Effector CD4-positive, alpha-beta T cell (primary cell): ENCODE data around the gene FGD5.

Experiments used
- DNase-seq: peaks from one replicate; pipeline ENCODE4 v3.0.0-alpha.2; 2020

The FGD5 gene

DNA sequence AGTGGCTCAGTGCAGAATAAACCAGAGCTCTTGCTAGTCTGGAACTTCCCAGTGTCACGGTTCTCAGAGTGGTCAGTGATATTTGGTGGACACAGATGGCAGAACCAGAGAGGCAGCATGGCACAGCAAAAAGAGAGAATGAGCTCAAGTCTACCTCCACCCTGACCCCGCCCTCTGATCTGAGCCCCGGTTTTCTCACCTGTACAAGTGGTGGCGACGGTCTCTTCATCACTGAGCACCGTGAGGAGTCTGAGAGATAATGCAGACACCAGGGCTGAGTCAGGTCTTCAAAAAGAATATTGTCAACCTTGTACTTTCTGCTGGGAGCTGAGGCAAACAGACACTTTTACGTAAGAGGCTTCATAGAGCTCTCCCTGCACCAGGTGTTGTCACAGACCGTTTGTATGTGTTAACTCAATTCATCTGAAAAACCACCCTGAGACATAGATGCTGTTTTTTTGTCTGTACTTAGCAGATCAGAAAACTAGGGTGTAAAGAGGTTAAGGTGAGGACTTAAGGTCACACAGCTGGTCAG, 13.2 kb downstream of the FGD5 start:
- no peak for DNase-seq

- DNase-seq = no peak
These were observed 14.4 kb downstream of the FGD5 start for GRCh38 chr3:14832975-14833722.

DNA sequence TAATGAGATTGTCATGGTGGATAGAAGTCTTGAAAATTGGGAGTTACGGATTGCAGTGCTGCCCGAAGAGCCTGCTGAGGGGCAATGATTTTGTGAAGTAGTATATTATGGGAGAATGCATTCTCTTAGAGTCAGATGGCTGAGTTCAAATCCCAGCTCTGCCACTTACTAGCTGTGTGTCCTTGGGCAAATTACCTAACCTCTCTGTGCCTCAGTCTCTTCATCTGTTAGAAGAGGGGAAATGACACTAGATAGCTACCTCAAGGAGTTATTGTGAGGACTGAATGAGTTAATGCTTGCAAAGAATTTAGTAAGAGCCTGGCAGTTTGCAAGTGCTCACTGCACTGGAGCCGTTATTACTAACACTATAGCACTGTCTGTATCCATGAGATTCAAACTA, 15.4 kb downstream of the FGD5 start:
- DNase-seq = no peak

DNA sequence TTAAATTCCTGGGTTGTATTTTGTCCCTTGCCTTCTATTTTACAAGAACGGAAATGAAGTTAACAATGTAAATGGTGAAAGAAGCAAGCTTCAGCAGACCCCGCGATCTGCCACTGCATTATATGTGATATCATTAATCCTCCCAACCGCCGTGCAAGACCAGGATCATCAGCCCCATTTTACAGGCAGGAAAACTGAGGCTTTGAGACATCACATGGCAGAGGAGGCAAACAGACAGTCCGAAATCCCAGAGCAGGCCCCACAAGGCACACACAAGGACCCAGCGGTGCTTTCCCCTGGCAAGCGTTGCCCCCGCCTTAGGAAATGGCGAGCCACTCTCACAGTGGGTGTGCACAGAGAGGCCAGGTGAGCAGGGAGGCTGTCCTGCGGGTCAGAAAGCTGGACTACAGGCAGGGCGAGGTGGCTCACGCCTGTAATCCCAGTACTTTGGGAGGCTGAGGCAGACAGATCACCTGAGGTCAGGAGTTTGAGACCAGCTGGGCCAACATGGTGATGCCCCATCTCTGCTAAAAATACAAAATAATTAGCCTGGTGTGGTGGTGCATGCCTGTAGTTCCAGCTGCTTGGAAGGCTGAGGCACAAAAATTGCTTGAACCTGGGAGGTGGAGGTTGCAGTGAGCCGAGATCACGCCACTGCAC, 16.2 kb downstream of the FGD5 start:
- DNase-seq = no peak

GRCh38 chr3:14836049-14836468, 17.3 kb downstream of the FGD5 start:
- no peak for DNase-seq

DNA sequence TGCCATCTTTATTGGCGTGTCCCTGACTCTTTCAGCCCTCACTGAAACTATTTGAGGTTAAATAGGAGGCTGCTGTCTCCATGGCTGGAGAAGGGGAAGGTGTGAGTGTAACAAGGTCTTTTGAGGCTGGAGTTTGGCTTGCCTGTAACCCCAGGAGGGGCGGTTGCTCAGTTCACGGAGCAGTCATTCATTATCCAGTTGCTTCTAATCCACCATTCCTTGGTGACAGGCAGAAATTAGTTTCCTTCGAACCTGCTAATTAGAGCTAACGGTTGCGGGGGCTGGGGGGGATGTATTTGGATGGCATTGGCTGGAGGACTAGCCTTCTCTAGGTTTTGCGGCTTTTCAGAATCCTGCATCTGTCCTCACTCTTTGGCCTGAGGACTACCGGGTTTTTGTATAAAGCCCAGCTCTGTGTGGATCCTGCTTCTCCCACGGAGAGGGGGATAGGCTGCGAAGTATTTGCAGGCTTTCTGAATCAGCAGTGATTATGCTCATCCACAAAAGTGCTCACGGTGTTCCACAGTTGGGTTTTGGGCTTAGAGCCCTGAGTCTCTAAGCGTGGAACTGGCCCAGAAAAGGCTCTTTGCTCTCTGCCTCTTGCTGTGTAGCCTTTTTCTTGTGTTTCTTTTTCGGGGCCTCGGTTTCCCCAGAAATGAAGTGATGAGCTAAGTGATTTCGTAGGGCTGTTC, 18.6 kb downstream of the FGD5 start:
- DNase-seq = no peak

- no peak for DNase-seq
These were observed 19.1 kb downstream of the FGD5 start for GRCh38 chr3:14837878-14838258.

DNA sequence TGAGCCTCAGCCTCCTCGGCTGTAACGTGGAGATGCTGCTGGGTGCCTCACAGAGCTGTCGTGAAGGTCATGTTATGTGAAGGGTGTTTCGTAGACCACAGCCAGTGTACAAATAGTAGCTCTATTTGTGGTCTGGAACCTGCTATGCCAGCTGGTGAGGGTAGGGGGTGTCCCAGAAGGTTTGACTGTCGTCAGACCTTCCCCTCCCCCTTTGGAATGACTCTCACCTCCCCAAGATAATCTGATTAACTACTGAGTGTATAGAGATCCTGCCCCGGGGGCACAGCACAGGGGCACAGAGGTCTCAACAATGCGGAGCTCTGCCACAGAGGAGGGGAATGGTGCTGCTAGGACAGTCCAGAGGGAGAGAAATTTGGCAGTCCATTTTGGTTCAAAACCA, 20.5 kb downstream of the FGD5 start:
- no peak for DNase-seq

GRCh38 chr3:14841836-14842235, 23.1 kb downstream of the FGD5 start:
- no peak for DNase-seq

GRCh38 chr3:14842277-14842676, 23.5 kb downstream of the FGD5 start:
- DNase-seq = no peak

DNA sequence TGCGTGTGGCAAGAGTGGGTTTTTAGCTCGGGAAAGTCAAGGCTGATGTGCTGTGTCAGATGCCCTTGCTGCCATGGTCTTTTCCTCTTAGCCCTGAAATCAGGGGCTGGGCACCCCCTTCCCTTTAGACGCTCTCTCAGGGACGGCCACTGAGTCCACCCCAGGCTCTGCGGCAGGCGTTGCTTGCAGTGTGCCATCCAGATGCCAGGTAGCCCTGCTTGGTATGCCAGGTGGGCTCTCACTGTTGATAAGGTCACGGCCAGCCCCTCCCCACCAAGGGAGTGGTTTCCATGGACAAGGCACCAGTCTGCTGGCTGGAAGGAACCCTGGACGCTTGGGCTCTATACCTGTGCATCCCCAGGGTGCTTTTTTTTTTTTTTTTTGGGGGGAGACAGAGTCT, 24.6 kb downstream of the FGD5 start:
- no peak for DNase-seq

GRCh38 chr3:14844386-14845170, 25.8 kb downstream of the FGD5 start:
- DNase-seq = no peak

DNA sequence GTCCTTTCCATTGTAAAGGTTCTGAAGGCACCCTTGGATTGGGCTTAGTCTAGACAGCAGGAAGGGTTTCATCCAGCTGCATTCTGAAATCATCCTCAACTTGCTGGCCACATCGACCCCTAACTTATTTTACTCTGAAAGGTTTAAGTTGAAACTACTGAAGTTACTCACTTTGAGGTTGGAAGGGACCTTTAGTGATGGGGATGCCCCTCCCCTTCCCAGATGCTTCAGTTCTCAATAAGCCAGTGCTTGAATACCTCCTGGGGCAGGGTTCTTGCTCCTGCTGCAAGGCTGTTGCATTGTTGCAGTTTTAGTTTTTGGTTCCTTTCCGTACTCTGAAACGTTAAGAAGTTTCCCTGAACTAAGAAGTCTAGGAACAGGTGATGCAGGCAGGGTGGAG, 26.4 kb downstream of the FGD5 start:
- DNase-seq = no peak

GRCh38 chr3:14845826-14846225, 27.1 kb downstream of the FGD5 start:
- no peak for DNase-seq

DNA sequence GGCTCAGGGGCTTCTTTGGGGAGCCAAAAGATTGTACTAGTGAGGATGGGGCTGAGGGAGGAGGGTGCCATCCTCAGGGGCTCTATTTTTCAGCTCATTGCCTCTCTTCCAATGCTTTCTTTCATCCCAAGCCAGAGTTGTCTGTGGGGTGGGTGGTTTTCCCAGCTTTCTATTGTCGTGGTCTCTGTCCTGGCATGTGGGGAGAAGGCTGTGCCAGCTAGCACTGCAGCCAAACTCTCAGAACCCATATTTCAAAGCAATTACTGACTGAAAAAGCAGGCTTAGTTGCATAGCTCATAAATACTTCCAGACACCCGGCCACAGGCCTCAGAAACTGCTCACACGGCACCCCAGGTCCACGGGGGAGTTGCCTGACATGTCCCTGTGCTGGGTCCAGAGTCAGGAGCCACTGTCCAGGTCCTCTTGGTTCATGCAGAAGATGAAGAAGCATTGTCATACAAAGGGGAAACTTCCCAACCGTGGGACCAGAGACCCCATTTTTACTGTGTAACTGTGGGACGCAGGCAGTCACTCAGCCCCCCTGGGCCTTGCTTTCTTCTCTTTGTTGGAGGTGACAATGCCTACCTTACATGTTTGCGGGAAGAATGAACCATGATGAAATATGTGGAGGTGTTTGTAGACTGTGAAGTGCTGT, 27.6 kb downstream of the FGD5 start:
- DNase-seq = no peak

GRCh38 chr3:14847613-14848541, 29.1 kb downstream of the FGD5 start:
- no peak for DNase-seq

- no peak for DNase-seq
These were observed 30.1 kb downstream of the FGD5 start for GRCh38 chr3:14848906-14849305.

- no peak for DNase-seq
These were observed 31.0 kb downstream of the FGD5 start for GRCh38 chr3:14849638-14850230.

DNA sequence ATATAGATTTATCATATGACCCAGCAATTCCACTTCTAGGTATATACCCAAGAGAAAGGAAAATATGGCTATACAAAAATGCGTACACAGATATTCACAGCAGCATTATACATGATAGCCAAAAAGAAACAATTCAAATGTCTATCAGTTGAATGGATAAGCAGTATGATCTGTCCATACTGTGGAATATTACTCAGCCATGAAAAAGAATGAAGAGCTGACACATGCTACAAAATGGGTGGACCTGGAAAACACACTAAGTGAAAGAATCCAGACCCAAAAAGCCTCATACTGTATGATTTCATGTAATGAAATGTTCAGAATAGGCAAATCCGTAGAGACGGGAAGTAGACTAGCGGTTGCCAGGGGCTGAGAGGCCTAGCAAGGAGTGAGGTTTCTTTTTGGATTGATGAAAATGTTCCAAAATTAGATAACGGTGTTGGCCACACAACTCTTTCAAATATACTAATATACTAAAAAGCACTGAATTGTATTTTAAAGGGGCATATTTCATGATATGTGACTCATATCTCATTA, 33.4 kb downstream of the FGD5 start:
- DNase-seq = no peak

- DNase-seq = no peak
These were observed 34.0 kb downstream of the FGD5 start for GRCh38 chr3:14852717-14853116.
